ENCODE measurements around the gene ZNF254. TPM values are rescaled to one million over a fixed set of nuclear protein-coding genes. Genes with fewer than 3 reads are reported as not detected.

Gene ZNF254
- total and polyA plus RNA-seq, 2 of the 4 experiments (the other 2 are of a cell fraction), result 4.4 to 8.8 TPM

GRCh38 chr19:24098359-24098758 is 11.4 kb downstream of the ZNF254 start:
- H3K9ac ChIP-seq (ENCODE audit: low read depth, low read length), result no peak overlapping the region
- peaks cover 10% of the 10 kb centered on the region for H3K36me3 ChIP-seq (ENCODE audit: control insufficient read depth, insufficient read depth, low read length)
- no peak overlapping the region for H2BK15ac ChIP-seq (ENCODE audit: low read depth, low read length)
- no peak overlapping the region for H4K8ac ChIP-seq (ENCODE audit: low read depth in 2 of 2, low read length in 2 of 2)
- no peaks in the 10 kb centered on the region for H3K27me3 ChIP-seq (ENCODE audit: control insufficient read depth, insufficient read depth, low read length)
- no peak overlapping the region for H3K4me2 ChIP-seq (ENCODE audit: low read depth, low read length)
- POLR2A ChIA-PET (ENCODE audit: unreplicated experiment), result interaction anchor here (0.5 to 0.6 kb wide), 2 partner anchors 11 to 708 kb away, joined by 3 read pairs; no protein-coding TSS in a partner anchor
- peaks cover 7% of the 10 kb centered on the region for H3K4me1 ChIP-seq (ENCODE audit: control insufficient read depth, insufficient read depth, low read length)
- no peak overlapping the region for H3K18ac ChIP-seq (ENCODE audit: low read depth, low read length)
- H2AK5ac ChIP-seq (ENCODE audit: low read depth, low read length), result no peak overlapping the region
- intact Hi-C loops (cut with micrococcal nuclease), result no loop called here
- no peaks in the 10 kb centered on the region; the same call in 1 of the 2 replicates for H3K9me1 ChIP-seq (ENCODE audit: insufficient read depth, low read length)
- no peak overlapping the region for H4K5ac ChIP-seq (ENCODE audit: low read depth, low read length)
- H2BK5ac ChIP-seq (ENCODE audit: low read depth, low read length, poor library complexity, severe bottlenecking), result peak overlapping the region; percentile 83
- H3K14ac ChIP-seq (replicated peaks; ENCODE audit: low read depth, low read length), result no peak overlapping the region
- no peak overlapping the region for H4K91ac ChIP-seq (ENCODE audit: insufficient read depth, low read depth, low read length)
- no CpG with 5 or more reads among the region's 2 CpGs for WGBS, 2 experiments (ENCODE audit: extremely low coverage in 2 of 2, insufficient read length in 1 of 2)
- H2BK20ac ChIP-seq (ENCODE audit: low read depth, low read length), result no peak overlapping the region
- TF ChIP-seq, protein P1, sequence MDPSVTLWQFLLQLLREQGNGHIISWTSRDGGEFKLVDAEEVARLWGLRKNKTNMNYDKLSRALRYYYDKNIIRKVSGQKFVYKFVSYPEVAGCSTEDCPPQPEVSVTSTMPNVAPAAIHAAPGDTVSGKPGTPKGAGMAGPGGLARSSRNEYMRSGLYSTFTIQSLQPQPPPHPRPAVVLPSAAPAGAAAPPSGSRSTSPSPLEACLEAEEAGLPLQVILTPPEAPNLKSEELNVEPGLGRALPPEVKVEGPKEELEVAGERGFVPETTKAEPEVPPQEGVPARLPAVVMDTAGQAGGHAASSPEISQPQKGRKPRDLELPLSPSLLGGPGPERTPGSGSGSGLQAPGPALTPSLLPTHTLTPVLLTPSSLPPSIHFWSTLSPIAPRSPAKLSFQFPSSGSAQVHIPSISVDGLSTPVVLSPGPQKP (IDR thresholded peaks at IDR 0.05; ENCODE audit: borderline replicate concordance, low read depth, low read length), result no peak
- no peak for TF ChIP-seq RCOR1 (IDR thresholded peaks at IDR 0.05; ENCODE audit: insufficient replicate concordance, low read length)
- TF ChIP-seq SMC3 (IDR thresholded peaks at IDR 0.05; ENCODE audit: low read depth, low read length), result no peak
- no peak for TF ChIP-seq USF2 (IDR thresholded peaks at IDR 0.05; ENCODE audit: low read depth, low read length)
- H2BK120ac ChIP-seq (ENCODE audit: low read depth, low read length), result no peak overlapping the region
- H3K23ac ChIP-seq (ENCODE audit: low read depth, low read length), result no peak overlapping the region
- CTCF ChIA-PET, result interaction anchor here (0.6 to 1.2 kb wide), 5 partner anchors 12 to 1560 kb away, joined by 3 to 5 read pairs (median 4); partner anchors contain the start of gene ZNF254
- ATAC-seq (ENCODE audit: low read depth), result peak; percentile 50
- no peak overlapping the region for H2AK9ac ChIP-seq (replicated peaks; ENCODE audit: low read depth, low read length, poor library complexity)
- no peak overlapping the region for H3K56ac ChIP-seq (ENCODE audit: extremely low read depth, insufficient read depth, low read length)
- peak; percentile 14 for DNase-seq
- H3K27ac ChIP-seq (ENCODE audit: insufficient read depth, low read length), result no peak overlapping the region
- H4K20me1 ChIP-seq (ENCODE audit: insufficient read depth, low read length), result peaks cover 9% of the 10 kb centered on the region
- no TSS peak for BruUV-seq (replicated peaks)
- no peaks in the 10 kb centered on the region for H3K9me3 ChIP-seq (ENCODE audit: control insufficient read depth, insufficient read depth, low read length)
- H3K79me1 ChIP-seq (ENCODE audit: low read depth in 1 of 2, low read length in 2 of 2), result peaks cover 18 to 22% of the 10 kb centered on the region in 2 experiments
- in situ Hi-C loops (cut with MboI; ENCODE audit: low sequenced_read_pairs), result no loop called here
- no peak overlapping the region for H3K4me3 ChIP-seq (ENCODE audit: insufficient read depth, low read depth, low read length)
- H2AFZ ChIP-seq (replicated peaks; ENCODE audit: low read length, poor library complexity), result no peak overlapping the region
- dilution Hi-C loops (cut with HindIII; ENCODE audit: low sequenced_read_pairs, unreplicated experiment), result no loop called here
- no peak overlapping the region for H3K4ac ChIP-seq (ENCODE audit: low read depth, low read length)

Data from IMR-90 (cell line).